ENCODE data around the gene ASB4.
"Not testable (repeated sequence)": the region's sequence is repeated elsewhere in the genome, so short reads cannot be mapped to it uniquely, and the experiment has no call there.

The ASB4 gene

DNA sequence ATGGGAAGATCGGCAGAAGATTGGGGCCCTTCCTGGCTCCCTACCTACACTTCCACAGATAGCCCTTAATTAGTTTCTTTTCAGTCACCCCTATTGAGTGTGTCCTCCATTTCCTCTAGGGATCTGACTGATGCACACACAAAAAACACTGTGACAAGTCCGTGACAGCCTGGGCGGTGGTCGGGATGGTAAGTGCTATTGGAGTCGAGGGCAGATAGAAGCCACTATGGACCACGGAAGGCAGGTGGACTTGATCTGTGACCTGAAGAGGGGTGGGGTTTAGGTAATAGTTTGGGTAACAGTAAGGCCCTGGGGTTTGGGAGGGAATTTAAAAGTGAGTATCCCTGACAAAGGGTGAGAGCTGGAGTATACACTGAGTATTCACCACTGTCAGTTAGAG is 57.6 kb downstream of the ASB4 start:
- H3K36me3 Mint-ChIP-seq (ENCODE audit: insufficient read depth): no peaks in the 10 kb centered on the region
- no peaks in the 10 kb centered on the region for H3K4me1 Mint-ChIP-seq (ENCODE audit: low read depth in 2 of 2)
- ATAC-seq (replicated peaks): no peak
- DNase-seq: no peak
- H3K27ac Mint-ChIP-seq: no peak overlapping the region
- H3K9me3 Mint-ChIP-seq: no peaks in the 10 kb centered on the region
- no peak overlapping the region for H3K4me3 Mint-ChIP-seq
- H3K27me3 Mint-ChIP-seq: peaks cover 0 to 18% of the 10 kb centered on the region in 2 donors

- no peaks in the 10 kb centered on the region for H3K9me3 Mint-ChIP-seq
- no peak for ATAC-seq (replicated peaks)
These were observed 58.4 kb downstream of the ASB4 start for GRCh38 chr7:95544171-95544570.

DNA sequence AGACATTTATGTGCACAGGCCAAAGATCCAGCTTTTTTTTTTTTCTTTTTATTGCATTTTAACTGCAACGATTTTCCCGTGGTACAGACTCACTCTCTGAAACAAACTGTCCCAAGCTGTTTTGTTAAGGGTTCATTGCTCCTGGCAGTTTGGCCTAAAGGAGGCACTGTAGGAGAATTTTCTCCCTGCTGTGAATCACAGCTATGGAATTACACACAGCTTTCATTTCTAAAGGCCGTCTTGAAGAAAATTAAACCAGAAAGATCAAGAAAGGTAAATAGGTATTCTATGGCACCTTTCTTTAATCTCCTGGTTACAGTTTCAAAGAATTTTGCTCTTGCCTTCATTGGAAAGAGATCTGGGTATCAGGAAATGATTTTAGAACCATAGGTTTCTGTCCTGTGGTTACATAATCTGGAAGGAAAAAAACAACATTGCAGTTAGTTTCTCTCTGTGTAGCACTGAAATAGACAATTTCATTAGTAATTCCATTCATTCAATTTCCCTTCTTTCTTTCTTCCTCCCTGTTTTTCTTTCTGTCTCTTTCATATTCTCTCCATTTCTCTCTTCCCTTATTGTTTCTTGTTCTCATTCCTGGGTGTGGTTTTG is 59.4 kb downstream of the ASB4 start:
- ATAC-seq (replicated peaks): no peak
- H3K4me3 Mint-ChIP-seq: no peak overlapping the region
- H3K27ac Mint-ChIP-seq: no peak overlapping the region
- H3K4me1 Mint-ChIP-seq (ENCODE audit: low read depth in 2 of 2): no peaks in the 10 kb centered on the region
- H3K36me3 Mint-ChIP-seq (ENCODE audit: insufficient read depth): no peaks in the 10 kb centered on the region
- no peaks in the 10 kb centered on the region for H3K9me3 Mint-ChIP-seq
- H3K27me3 Mint-ChIP-seq: peaks cover 0 to 13% of the 10 kb centered on the region in 2 donors
- DNase-seq: no peak

More at GRCh38 chr7:95544171-95544570, 58.4 kb downstream of the ASB4 start:
- Mint-ChIP-seq H3K27ac (no peak overlapping the region), H3K36me3 (ENCODE audit: insufficient read depth) (no peaks in the 10 kb centered on the region), H3K4me1 (ENCODE audit: low read depth in 2 of 2) (no peaks in the 10 kb centered on the region), H3K27me3 (peaks cover 0 to 13% of the 10 kb centered on the region in 2 donors), H3K4me3 (no peak overlapping the region)
- DNase-seq: no peak

- H3K4me3 Mint-ChIP-seq: no peak overlapping the region
- no peak for DNase-seq
- no peaks in the 10 kb centered on the region for H3K9me3 Mint-ChIP-seq
- no peaks in the 10 kb centered on the region for H3K4me1 Mint-ChIP-seq (ENCODE audit: low read depth in 2 of 2)
- no peak for ATAC-seq (replicated peaks)
- H3K27ac Mint-ChIP-seq: no peak overlapping the region
- no peaks in the 10 kb centered on the region for H3K36me3 Mint-ChIP-seq (ENCODE audit: insufficient read depth)
- H3K27me3 Mint-ChIP-seq: peaks cover 0 to 13% of the 10 kb centered on the region in 2 donors
These were observed 59.9 kb downstream of the ASB4 start for GRCh38 chr7:95545673-95546072.

- Mint-ChIP-seq H3K36me3 (ENCODE audit: insufficient read depth) (no peaks in the 10 kb centered on the region), H3K9me3 (no peaks in the 10 kb centered on the region), H3K27me3 (peaks cover 0 to 16% of the 10 kb centered on the region in 2 donors), H3K4me3 (no peak overlapping the region), H3K4me1 (ENCODE audit: low read depth in 2 of 2) (no peaks in the 10 kb centered on the region), H3K27ac (no peak overlapping the region)
- no peak for DNase-seq
- ATAC-seq (replicated peaks): no peak
These were observed 60.9 kb downstream of the ASB4 start for GRCh38 chr7:95546647-95547046.

DNA sequence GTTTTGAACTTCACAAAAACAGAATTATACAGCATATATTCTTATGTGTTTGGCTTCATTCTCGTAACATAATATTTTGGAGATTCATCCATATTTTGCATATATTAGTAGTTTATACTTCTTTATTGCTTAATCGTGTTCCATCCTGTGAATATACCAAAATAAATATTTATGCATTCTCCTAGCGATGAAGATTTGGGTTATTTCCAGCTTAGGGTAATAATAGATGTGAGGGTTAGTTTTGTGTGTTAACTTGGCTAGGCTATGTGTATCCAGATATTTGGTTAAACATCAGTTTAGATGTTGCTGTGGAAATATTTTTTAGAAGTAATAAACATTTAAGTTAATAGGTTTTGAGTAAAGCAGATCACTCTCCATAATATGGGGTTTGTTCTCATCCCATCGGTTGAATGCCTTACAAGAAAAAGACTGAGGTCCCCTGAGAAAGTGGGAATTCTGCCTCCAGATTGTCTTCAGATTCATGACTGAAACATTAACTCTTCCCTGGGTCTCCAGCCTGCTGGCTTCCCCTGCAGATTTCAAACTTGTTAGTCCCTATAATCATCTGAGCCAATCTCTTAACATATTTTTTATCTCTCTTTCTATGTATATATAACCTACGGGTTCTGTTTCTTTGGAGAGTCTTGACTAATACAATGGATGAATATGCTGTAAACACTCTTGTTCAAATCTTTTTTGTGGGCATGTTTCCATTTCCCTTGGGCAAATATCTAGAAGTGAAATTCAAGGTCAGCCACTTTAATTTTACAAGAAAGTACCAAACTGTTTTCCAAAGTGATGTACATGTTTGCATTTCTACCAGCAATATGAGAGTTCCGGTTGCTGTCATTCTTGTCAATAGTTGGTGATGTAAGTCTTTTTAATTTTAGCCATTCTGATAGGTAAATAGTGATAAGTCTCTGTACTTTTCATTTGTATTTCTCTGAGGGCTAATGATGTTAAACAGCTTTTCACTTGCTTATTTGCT is 61.9 kb downstream of the ASB4 start:
- Mint-ChIP-seq H3K27ac (no peak overlapping the region), H3K4me1 (ENCODE audit: low read depth in 2 of 2) (no peaks in the 10 kb centered on the region), H3K27me3 (peaks cover 0 to 17% of the 10 kb centered on the region in 2 donors), H3K36me3 (ENCODE audit: insufficient read depth) (no peaks in the 10 kb centered on the region), H3K9me3 (no peaks in the 10 kb centered on the region), H3K4me3 (no peak overlapping the region)
- DNase-seq: no peak
- ATAC-seq (replicated peaks): no peak

- Mint-ChIP-seq H3K9me3 (no peaks in the 10 kb centered on the region), H3K27ac (no peak overlapping the region), H3K4me1 (ENCODE audit: low read depth in 2 of 2) (no peaks in the 10 kb centered on the region), H3K36me3 (ENCODE audit: insufficient read depth) (no peaks in the 10 kb centered on the region), H3K27me3 (peaks cover 9 to 12% of the 10 kb centered on the region in 2 donors), H3K4me3 (no peak overlapping the region)
- no peak for ATAC-seq (replicated peaks)
- DNase-seq: no peak
These were observed 64.2 kb downstream of the ASB4 start for GRCh38 chr7:95549818-95550529.

DNA sequence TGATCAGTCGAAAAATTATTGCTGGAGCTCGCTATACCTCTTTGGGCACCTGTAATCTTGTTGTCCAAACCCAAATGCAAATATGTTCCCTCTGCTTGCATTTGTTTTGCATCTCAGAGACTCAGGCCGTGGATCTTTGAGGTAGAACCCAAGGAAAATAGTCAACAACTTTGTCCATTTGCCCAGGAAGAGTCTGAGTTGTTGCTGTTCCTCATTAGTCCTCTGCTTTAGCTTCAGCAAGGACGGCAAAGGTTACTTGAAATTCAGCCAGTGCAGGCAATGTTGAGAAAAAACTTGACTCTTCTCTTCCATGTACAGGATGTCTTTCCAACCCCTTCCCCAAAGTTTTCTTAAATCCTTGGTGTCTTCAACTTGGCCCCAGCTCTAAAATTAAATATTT is 64.8 kb downstream of the ASB4 start:
- ATAC-seq (replicated peaks) (no peak), DNase-seq (no peak)
- H3K9me3 Mint-ChIP-seq: no peaks in the 10 kb centered on the region
- H3K27me3 Mint-ChIP-seq: peaks cover 9 to 12% of the 10 kb centered on the region in 2 donors
- no peaks in the 10 kb centered on the region for H3K36me3 Mint-ChIP-seq (ENCODE audit: insufficient read depth)
- no peaks in the 10 kb centered on the region for H3K4me1 Mint-ChIP-seq (ENCODE audit: low read depth in 2 of 2)
- H3K4me3 Mint-ChIP-seq: no peak overlapping the region
- no peak overlapping the region for H3K27ac Mint-ChIP-seq

- H3K4me3 Mint-ChIP-seq; DNase-seq; H3K27ac Mint-ChIP-seq; H3K4me1 Mint-ChIP-seq (ENCODE audit: low read depth in 2 of 2); H3K36me3 Mint-ChIP-seq (ENCODE audit: insufficient read depth); H3K9me3 Mint-ChIP-seq; ATAC-seq (replicated peaks): not testable (repeated sequence)
- H3K27me3 Mint-ChIP-seq: peaks cover 9 to 12% of the 10 kb centered on the region in 2 donors
These were observed 66.5 kb downstream of the ASB4 start for GRCh38 chr7:95552010-95552926.

GRCh38 chr7:95553939-95554338 is 68.2 kb downstream of the ASB4 start:
- Mint-ChIP-seq H3K27me3 (peaks cover 9 to 12% of the 10 kb centered on the region in 2 donors), H3K4me3 (no peak overlapping the region), H3K4me1 (ENCODE audit: low read depth in 2 of 2) (no peaks in the 10 kb centered on the region), H3K27ac (no peak overlapping the region), H3K9me3 (no peaks in the 10 kb centered on the region), H3K36me3 (ENCODE audit: insufficient read depth) (no peaks in the 10 kb centered on the region)
- ATAC-seq (replicated peaks) (no peak), DNase-seq (no peak)

DNA sequence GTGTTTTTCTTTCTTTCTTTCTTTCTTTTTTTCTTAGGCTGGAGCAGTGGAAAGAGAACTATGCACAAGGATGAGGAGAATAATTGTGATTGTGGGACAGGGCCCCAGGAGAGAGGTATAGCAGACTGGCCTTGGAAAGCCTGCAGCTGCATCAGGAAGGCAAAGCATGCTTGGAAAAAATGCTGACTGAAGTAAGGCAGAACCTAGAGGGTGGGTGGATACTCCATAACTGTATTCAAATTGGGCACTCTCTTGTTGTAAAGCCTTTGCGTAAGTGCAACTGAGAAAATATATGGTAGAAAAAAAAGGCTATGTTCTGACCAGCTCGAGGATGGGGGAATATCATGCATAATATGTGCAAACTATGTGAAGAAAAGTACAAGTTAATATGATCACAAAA is 71.0 kb downstream of the ASB4 start:
- Mint-ChIP-seq H3K27me3 (peaks cover 8 to 17% of the 10 kb centered on the region in 2 donors), H3K27ac (no peak overlapping the region), H3K4me3 (no peak overlapping the region)

DNA sequence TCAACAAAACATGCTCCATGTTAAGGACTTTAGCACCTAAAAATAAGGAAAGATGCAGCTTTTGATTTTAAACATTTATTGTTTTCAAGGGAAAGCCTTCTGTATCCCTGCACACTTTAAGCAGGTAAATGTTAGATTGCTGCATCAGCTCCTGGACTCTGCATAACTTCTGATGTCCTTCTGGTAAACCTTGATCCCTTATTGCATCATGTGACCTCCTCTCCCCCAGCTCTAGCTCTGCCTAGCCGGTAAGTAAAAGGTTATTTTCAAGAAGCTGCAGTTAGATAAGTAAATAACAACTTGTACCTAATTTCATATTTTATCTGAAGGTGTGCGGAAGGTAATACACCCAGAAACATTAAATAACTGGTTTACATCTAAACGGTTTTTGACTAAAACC is 73.1 kb downstream of the ASB4 start:
- ATAC-seq (replicated peaks) (no peak), DNase-seq (no peak)
- H3K27ac Mint-ChIP-seq: no peak overlapping the region
- no peak overlapping the region for H3K4me3 Mint-ChIP-seq
- H3K9me3 Mint-ChIP-seq: no peaks in the 10 kb centered on the region
- H3K27me3 Mint-ChIP-seq: peaks cover 5 to 11% of the 10 kb centered on the region in 2 donors
- no peaks in the 10 kb centered on the region for H3K4me1 Mint-ChIP-seq (ENCODE audit: low read depth in 2 of 2)
- H3K36me3 Mint-ChIP-seq (ENCODE audit: insufficient read depth): no peaks in the 10 kb centered on the region

More for the DNA sequence above, 71.0 kb downstream of the ASB4 start:
- no peaks in the 10 kb centered on the region for H3K36me3 Mint-ChIP-seq (ENCODE audit: insufficient read depth)
- ATAC-seq (replicated peaks) (no peak), DNase-seq (no peak)
- H3K4me1 Mint-ChIP-seq (ENCODE audit: low read depth in 2 of 2): no peaks in the 10 kb centered on the region
- H3K9me3 Mint-ChIP-seq: no peaks in the 10 kb centered on the region

- Mint-ChIP-seq H3K4me1 (ENCODE audit: low read depth in 2 of 2) (no peaks in the 10 kb centered on the region), H3K27me3 (peaks cover 5 to 7% of the 10 kb centered on the region in 2 donors), H3K4me3 (no peak overlapping the region), H3K36me3 (ENCODE audit: insufficient read depth) (no peaks in the 10 kb centered on the region), H3K27ac (no peak overlapping the region), H3K9me3 (no peaks in the 10 kb centered on the region)
- DNase-seq: no peak
- ATAC-seq (replicated peaks): no peak
These were observed 74.9 kb downstream of the ASB4 start for GRCh38 chr7:95560674-95561073.
